Activated CD8-positive, alpha-beta memory T cell treated with anti-CD3 and anti-CD28 coated beads, Interleukin-2, amount 50 U/mL, for 24 hours (primary cell): Measurements from ENCODE around the gene STK11.

Experiments used
- DNase-seq: peaks from one replicate; pipeline ENCODE4 v3.0.0-alpha.2; 2020; ENCODE audit errors: extremely low read depth

STK11 gene

GRCh38 chr19:1251330-1252220, 46.0 kb downstream of the STK11 start:
- no peak for DNase-seq

GRCh38 chr19:1252221-1252820, 46.7 kb downstream of the STK11 start:
- no peak for DNase-seq

DNA sequence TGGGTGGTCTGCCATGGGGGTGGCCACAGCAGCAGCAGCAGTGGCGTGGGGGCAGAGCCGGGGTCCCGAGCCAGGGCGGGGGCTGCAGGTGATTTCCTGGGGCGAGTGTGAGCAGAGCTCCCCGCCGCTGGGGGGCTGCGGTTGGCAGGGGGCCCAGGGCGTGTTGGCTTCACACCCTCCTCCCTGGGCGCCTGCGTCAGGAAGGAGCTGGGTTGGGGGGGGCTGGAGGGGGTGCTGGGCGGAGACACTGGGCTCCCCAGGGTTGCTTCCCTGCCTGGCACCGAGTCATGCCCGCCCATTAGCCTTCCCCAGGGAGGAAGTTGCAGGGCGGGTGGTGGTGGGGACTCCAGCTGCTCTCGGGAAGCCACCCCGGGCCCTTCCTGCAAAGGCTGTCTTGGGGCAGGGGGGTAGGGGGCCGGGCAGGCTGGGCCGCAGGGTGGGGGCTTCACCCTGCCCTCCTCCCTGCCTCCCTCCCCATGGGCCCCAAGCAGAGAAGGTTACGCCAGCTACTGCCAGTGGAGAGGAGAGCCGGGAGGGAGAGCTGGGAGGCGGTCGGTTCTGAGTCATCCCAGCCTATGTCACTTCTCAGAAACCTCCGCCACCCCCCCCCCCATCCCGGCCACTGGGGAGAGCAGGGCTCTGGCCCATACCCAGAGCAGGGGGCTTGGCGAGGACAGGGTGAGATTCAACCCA, 47.4 kb downstream of the STK11 start:
- DNase-seq = no peak

GRCh38 chr19:1253514-1254080, 48.0 kb downstream of the STK11 start:
- DNase-seq = no peak

DNA sequence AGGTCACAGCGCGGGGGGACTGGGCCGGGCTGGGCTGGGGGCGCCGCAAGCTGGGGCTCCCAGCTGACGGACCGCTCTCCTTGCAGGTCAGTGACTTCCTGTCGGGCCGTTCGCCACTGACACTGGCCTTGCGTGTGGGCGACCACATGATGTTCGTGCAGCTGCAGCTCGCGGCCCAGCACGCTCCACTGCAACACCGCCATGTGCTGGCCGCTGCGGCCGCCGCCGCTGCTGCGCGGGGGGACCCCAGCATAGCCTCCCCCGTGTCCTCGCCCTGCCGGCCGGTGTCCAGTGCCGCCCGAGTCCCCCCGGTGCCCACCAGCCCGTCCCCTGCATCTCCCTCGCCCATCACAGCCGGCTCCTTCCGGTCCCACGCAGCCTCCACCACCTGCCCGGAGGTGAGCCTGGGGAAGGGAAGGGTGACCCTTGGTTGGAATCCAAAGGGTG, 48.5 kb downstream of the STK11 start:
- no peak for DNase-seq

DNA sequence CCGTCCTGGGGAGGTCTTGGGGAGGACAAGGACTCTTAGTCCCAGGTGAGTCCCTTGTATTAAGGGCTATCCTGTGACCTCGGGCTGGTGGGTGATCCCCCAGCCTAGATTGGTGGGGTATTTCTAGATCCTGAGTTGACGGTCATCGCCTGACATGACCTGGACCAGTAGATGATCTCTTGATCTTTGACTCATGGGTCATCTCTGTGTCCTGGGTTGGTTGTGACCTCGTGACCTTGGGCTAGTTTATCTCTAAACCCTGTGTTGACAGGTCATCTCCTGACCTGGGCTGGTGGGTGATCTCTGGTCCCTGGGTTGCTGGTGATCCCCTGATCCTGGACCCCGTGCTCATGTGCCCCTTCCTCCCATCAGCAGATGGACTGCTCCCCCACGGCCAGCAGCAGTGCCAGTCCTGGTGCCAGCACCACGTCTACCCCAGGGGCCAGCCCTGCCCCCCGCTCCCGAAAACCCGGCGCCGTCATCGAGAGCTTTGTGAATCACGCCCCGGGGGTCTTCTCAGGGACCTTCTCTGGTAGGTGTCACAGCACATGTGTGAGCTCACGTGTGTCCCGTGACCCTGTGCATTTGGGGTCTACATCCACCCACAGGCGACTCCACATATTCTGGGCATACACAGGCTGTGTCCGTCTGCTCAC, 49.1 kb downstream of the STK11 start:
- no peak for DNase-seq

DNA sequence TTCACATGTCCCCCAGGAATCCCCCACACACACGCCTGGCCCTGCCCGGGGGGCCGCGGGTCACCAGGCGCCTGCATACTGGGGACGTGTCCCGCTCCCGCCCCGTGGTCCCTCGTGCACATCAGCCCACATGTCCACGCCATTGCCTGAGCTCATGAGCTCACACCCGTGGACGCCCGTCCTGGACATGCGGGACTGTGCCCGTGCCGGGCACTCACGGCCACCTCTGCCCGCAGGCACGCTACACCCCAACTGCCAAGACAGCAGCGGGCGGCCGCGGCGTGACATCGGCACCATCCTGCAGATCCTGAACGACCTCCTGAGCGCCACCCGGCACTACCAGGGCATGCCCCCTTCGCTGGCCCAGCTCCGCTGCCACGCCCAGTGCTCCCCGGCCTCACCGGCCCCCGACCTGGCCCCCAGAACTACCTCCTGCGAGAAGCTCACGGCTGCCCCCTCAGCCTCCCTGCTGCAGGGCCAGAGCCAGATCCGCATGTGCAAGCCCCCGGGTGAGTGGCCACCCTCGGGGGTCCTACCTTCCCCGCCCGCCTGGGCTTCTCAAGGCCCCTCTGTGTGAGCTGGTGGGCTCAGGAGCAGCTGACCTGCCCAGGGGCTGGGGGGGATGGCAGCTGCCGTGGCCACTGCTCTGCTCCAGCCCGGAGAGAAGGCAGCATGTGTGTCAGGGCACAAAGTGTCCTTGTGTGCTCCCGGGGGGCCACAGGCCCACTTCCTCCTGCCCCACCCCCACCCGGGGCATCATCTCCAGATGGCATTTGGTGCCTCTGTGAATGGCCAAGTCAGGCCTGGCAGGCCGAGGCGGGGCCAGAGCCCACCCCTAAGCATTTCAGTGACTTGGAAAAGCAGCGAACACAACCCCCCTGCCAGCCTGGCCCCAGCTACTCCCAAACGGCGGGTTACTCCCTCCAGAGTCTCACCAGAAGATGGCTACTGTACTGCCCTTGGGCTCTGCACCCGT, 49.9 kb downstream of the STK11 start:
- DNase-seq = no peak

DNA sequence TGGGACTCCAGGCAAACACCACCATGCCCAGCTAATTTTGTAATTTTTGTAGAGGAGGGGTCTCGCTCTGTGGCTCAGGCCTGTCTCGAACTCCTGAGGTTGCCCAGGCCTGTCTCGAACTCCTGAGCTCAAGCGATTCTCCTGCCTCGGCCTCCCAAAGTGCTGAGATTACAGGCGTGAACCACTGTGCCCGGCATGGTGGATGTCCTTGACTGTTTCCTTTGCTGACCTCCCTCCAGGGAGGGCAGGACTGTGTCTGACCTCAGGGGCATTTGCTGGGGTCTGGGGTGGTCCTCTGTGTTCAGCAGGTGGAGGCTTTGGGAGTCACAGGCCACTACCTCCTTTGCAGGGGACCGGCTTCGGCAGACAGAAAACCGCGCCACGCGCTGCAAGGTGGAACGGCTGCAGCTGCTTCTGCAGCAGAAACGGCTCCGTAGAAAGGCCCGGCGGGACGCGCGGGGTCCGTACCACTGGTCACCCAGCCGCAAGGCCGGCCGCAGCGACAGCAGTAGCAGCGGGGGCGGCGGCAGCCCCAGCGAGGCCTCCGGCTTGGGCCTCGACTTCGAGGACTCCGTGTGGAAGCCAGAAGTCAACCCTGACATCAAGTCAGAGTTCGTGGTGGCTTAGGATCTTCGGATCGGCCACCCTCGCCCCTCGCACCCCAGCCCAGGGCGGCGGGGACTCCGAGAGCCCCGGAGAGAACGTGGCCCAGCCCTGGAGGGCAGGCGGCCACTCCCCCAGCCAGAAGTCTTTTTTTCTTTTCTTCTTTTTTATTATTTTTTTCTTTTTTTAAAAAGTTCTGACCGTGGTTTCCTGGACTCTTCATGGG, 51.3 kb downstream of the STK11 start:
- DNase-seq = no peak

DNA sequence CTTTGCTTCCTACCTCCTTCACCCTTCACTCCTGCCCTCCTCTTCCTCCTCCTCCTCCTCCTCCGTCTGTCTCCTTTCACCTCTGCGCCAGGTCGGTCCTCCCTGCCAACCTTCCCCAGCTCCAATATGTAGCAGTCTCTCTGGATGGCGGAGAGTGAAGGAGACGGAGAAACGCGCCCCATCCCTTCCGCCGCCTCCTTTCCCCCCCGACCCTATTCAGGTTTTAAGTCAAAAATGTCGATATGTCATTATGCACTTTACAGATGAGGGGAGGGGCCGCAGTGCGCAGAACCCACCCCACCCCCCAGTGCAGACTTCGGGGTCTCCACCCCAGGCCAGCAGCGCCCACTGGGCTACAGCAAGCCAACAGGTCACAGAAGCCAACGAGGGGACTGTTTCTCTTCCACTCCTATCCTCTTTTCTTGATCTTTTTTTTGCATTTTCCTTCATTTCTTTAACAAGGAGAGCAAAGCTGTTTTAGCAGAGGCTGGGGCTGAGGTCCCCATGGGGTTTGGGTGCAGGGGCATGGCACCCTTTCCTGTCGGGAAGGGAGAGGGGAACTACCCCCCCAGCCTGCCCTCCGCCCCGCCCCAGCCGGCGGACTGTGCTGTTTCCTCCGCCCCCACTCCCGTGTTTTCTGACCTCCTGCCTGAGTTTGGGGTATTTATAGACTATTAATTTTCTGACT, 52.0 kb downstream of the STK11 start:
- no peak for DNase-seq

DNA sequence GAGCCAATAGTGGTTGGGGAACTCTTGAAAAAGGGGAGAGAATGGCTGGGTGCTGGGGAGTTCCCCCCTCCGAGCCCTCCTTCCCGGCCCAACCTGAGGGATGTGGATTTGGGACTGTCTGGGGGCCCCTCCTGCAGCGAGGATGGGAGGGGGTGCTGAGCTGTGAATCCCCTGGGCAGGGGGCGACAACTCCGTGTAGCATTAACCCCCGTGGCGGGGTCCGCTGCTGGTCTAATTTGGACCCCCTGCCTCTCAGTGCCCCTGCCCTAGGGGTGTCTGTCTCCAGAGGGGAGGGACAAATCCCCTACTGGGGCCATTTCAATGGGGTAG, 52.5 kb downstream of the STK11 start:
- no peak for DNase-seq

DNA sequence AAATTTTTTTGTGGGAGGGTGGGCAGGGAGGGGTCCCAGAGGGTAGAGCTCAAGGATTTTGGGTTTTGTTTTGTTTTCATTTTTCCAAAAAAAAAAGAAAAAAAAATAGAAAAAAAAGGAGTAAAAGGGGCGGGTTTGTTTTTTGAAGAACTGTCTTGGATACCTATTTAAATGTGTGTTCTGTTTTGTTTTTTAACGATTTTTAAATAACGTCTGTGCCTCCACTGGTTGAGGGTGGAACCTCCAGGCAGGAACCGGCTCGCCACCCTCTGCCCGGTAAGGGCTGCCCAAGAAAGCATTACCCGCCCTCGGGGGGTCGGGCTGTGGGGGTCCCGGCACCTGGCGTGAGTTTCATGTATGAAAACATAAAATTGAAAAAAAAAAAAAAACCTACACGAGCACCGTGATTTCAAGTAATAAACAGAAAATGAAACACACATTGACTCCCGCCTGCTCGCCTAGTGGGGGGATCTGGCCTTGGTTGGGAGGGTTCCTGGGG, 53.2 kb downstream of the STK11 start:
- no peak for DNase-seq

GRCh38 chr19:1259206-1259875, 53.8 kb downstream of the STK11 start:
- DNase-seq = no peak

DNA sequence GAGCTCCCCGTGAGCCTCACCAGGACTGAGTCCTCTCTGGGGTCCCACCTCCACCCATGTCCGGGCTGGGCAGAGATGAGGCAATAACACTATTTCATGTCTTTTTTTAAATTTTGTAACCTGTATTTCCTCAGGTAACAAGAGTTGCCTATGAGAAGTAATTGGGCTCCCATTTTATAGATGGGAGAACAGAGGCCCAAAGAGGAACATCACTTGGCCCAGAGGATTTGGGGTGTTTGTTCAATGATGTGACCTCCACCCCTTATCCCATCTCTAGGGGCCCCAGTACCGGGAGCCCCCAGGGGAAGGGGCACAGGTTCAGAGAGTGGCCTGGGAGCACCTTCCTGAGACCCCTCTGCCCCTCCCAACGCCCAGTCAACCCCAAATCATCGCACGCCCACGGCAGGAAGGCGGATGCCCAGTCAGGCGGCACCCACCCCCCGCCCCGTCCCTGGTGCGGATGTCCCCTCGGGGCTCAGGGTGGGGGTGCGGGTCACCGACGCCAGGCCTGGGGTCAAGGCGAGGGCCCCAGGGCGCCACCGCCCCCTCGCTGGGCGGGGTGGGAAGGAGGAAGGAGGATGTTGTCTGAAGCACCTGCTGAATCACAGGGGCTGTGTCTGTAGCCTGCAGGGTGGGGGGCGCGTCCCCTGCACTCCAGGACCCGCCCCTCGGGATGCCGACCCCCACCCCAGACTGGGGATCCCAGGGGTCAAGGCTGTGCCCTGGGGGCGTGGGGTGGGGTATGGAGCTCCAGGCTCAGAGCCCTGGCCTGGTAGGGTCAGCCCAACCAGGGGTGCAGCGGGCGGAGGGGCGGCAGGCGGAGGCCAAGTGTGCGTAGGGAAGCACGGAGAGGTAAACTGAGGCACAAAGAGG, 54.5 kb downstream of the STK11 start:
- DNase-seq = no peak

DNA sequence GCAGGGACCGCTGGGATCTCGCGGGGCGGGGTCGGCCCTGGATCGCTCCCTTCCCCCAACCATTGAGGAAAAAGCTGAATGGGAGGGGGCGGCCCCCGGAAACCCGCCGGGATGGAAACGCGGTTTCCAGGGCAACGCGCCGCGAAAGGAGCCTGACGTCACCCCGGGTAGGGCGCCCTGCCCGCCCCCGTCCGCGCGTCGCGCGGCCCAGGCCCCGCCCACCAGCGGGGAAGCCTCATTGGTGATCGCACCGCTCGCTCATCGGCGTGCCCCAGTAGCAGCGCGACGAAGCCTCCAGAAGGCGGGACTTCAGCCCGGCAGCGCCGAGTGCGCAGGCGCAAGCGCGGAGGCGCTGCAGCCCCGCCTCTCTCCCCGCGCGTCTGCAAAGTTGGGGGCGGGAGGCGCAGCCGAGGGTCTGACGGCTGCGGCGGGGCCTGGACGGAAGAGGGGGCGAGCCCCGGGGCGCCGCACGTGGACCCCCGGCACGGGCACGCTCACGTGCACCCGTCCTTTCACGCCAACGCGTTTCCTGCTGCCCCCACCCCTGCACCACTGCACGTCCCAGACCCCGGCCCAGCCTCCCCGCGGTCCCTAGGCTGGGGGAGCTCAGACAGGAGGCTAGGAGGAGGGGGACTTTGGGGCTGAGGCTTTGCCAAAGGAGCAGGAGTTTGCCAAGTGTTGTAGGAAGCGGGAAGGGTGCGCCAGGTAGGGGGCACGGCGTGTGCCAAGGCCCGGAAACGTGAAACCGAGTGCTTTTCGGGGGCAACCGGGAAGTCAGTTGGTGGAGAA, 55.4 kb downstream of the STK11 start:
- DNase-seq = peak; percentile 85

DNA sequence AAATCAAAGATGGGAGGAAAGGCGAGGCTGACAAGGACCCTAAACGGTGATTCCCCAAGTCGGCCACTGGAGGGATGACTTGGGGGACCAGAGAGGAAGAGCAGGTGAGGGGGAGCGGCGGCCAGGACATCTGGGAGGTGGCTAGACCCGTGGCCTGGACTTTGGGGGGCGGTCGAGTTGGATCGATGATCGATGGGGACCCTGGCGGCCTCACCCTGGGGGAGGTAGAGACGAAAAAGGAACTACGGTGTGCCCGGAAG, 55.9 kb downstream of the STK11 start:
- no peak for DNase-seq

- no peak for DNase-seq
Measured at GRCh38 chr19:1261798-1262622, 56.4 kb downstream of the STK11 start.
